Measurements from ENCODE around the gene PICK1. TPM values are rescaled to one million over a fixed set of nuclear protein-coding genes. Genes with fewer than 3 reads are reported as not detected.

PICK1 gene
- total RNA-seq, 2 experiments from 2014 or later, result 21.2 to 25.6 TPM

- TF ChIP-seq, protein P1, sequence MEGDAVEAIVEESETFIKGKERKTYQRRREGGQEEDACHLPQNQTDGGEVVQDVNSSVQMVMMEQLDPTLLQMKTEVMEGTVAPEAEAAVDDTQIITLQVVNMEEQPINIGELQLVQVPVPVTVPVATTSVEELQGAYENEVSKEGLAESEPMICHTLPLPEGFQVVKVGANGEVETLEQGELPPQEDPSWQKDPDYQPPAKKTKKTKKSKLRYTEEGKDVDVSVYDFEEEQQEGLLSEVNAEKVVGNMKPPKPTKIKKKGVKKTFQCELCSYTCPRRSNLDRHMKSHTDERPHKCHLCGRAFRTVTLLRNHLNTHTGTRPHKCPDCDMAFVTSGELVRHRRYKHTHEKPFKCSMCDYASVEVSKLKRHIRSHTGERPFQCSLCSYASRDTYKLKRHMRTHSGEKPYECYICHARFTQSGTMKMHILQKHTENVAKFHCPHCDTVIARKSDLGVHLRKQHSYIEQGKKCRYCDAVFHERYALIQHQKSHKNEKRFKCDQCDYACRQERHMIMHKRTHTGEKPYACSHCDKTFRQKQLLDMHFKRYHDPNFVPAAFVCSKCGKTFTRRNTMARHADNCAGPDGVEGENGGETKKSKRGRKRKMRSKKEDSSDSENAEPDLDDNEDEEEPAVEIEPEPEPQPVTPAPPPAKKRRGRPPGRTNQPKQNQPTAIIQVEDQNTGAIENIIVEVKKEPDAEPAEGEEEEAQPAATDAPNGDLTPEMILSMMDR (IDR thresholded peaks at IDR 0.05), result no peak
- Mint-ChIP-seq H3K36me3 (ENCODE audit: low read depth) (no peaks in the 10 kb centered on the region), H3K4me3 (no peak overlapping the region), H3K9me3 (no peaks in the 10 kb centered on the region), H3K4me1 (ENCODE audit: low read depth) (peaks cover 3% of the 10 kb centered on the region), H3K27me3 (peaks cover 21% of the 10 kb centered on the region), H3K27ac (no peak overlapping the region)
- no peak for ATAC-seq (ENCODE audit: poor library complexity)
- Histone ChIP-seq H3K4me1 (ENCODE audit: insufficient read depth, low read length) (peaks cover 13% of the 10 kb centered on the region), H3K9me3 (ENCODE audit: control insufficient read depth in 1 of 2, insufficient read depth in 1 of 2, low read length in 2 of 2) (peaks cover 0 to 17% of the 10 kb centered on the region in 2 experiments), H3K27me3 (ENCODE audit: control insufficient read depth in 1 of 2, insufficient read depth in 2 of 2, low read length in 2 of 2) (peaks cover 19 to 34% of the 10 kb centered on the region in 2 experiments), H3K27ac (ENCODE audit: low read depth in 1 of 2, low read length in 2 of 2) (no peak overlapping the region), H3K36me3 (ENCODE audit: insufficient read depth, low read length) (no peaks in the 10 kb centered on the region), H3K4me3 (ENCODE audit: low read length) (no peak overlapping the region)
- intact Hi-C loops (cut with DNase I, micrococcal nuclease), result no loop called here
- no peak for DNase-seq
- ChIA-PET POLR2A (interaction anchor here (0.7 kb wide), 1 partner anchor 233 kb away, joined by 3 read pairs; no protein-coding TSS in a partner anchor), CTCF (no interaction called here)
Observed at GRCh38 chr22:38081941-38082828, 25.0 kb downstream of the PICK1 start.

GRCh38 chr22:38082986-38083710 lies 25.9 kb downstream of the PICK1 start:
- POLR2A ChIA-PET, result no interaction called here
- peaks cover 4% of the 10 kb centered on the region for H3K36me3 Mint-ChIP-seq (ENCODE audit: low read depth)
- ATAC-seq (ENCODE audit: poor library complexity) (no peak), DNase-seq (no peak)
- Histone ChIP-seq H3K4me1 (ENCODE audit: insufficient read depth, low read length) (peaks cover 13% of the 10 kb centered on the region), H3K36me3 (ENCODE audit: insufficient read depth, low read length) (no peaks in the 10 kb centered on the region), H3K4me3 (ENCODE audit: low read length) (no peak overlapping the region), H3K27me3 (ENCODE audit: control insufficient read depth in 1 of 2, insufficient read depth in 2 of 2, low read length in 2 of 2) (peaks cover 19 to 35% of the 10 kb centered on the region in 2 experiments), H3K9me3 (ENCODE audit: control insufficient read depth in 1 of 2, insufficient read depth in 1 of 2, low read length in 2 of 2) (peaks cover 0 to 17% of the 10 kb centered on the region in 2 experiments), H3K27ac (ENCODE audit: low read depth in 1 of 2, low read length in 2 of 2) (no peak overlapping the region)
- no peak overlapping the region for H3K4me3 Mint-ChIP-seq
- CTCF ChIA-PET, result no interaction called here
- H3K27ac Mint-ChIP-seq, result no peak overlapping the region
- TF ChIP-seq, protein P1 (IDR thresholded peaks at IDR 0.05), result no peak
- intact Hi-C loops (cut with DNase I, micrococcal nuclease), result no loop called here
- peaks cover 30% of the 10 kb centered on the region for H3K27me3 Mint-ChIP-seq
- H3K9me3 Mint-ChIP-seq, result no peaks in the 10 kb centered on the region
- H3K4me1 Mint-ChIP-seq (ENCODE audit: low read depth), result peaks cover 3% of the 10 kb centered on the region

- intact Hi-C loops (cut with DNase I, micrococcal nuclease), result no loop called here
- Histone ChIP-seq H3K27me3 (ENCODE audit: control insufficient read depth in 1 of 2, insufficient read depth in 2 of 2, low read length in 2 of 2) (peaks cover 22 to 42% of the 10 kb centered on the region in 2 experiments), H3K4me1 (ENCODE audit: insufficient read depth, low read length) (peaks cover 13% of the 10 kb centered on the region), H3K27ac (ENCODE audit: low read depth in 1 of 2, low read length in 2 of 2) (no peak within 1 kb of the TSS), H3K4me3 (ENCODE audit: low read length) (no peak within 1 kb of the TSS), H3K36me3 (ENCODE audit: insufficient read depth, low read length) (no peaks in the 10 kb centered on the region), H3K9me3 (ENCODE audit: control insufficient read depth in 1 of 2, insufficient read depth in 1 of 2, low read length in 2 of 2) (peaks cover 0 to 17% of the 10 kb centered on the region in 2 experiments)
- TF ChIP-seq, protein P1 (IDR thresholded peaks at IDR 0.05), result no peak
- DNase-seq (no peak), ATAC-seq (ENCODE audit: poor library complexity) (no peak)
- Mint-ChIP-seq H3K27ac (no peak within 1 kb of the TSS), H3K9me3 (no peaks in the 10 kb centered on the region), H3K4me1 (ENCODE audit: low read depth) (peaks cover 3% of the 10 kb centered on the region), H3K27me3 (peaks cover 33% of the 10 kb centered on the region), H3K36me3 (ENCODE audit: low read depth) (peaks cover 4% of the 10 kb centered on the region), H3K4me3 (no peak within 1 kb of the TSS)
- ChIA-PET POLR2A (no interaction called here), CTCF (no interaction called here)
Observed at GRCh38 chr22:38083931-38084631, 26.9 kb downstream of the PICK1 start, which contains the start of gene SLC16A8. Gene SLC16A8 (minus strand): TSS chr22:38084184. CDS start chr22:38082873, 1,311 bp downstream.
